KBM-7 (cell line): ENCODE data around the gene LRRC25.
A peak's percentile ranks its signal among the peaks of the same experiment; 100 is the strongest.
"Not testable (repeated sequence)": the region's sequence is repeated elsewhere in the genome, so short reads cannot be mapped to it uniquely, and the experiment has no call there.

Experiments
- DNase-seq: peaks from one replicate; pipeline ENCODE4 v3.0.0-alpha.2; 2015
- in situ Hi-C: fragments of 300-500 bp; cut with MboI; formaldehyde crosslinking; loops from 2 replicates; pipeline ENCODE4 v1.14.3; 2020; ENCODE audit warnings: low sequenced_read_pairs, low pct_unique_long_range_greater_than_20kb, mixed read lengths

LRRC25 gene

GRCh38 chr19:18414504-18415177, 17.2 kb upstream of the LRRC25 start:
- in situ Hi-C loops: no loop called here
- peak; percentile 64 for DNase-seq

- in situ Hi-C loops: no loop called here
- DNase-seq: no peak
Measured at GRCh38 chr19:18412610-18413239, 15.3 kb upstream of the LRRC25 start.

GRCh38 chr19:18408053-18408476, 10.6 kb upstream of the LRRC25 start:
- DNase-seq: peak; percentile 80
- in situ Hi-C loops: loop anchor here (10.0 kb wide), 1 partner anchor 53 kb away; no protein-coding TSS in a partner anchor

- no peak for DNase-seq
- in situ Hi-C loops: loop anchor here (10.0 kb wide), 1 partner anchor 52 kb away; no protein-coding TSS in a partner anchor
Measured at GRCh38 chr19:18406749-18407148, 9.3 kb upstream of the LRRC25 start.

GRCh38 chr19:18405754-18406153, 8.3 kb upstream of the LRRC25 start:
- not testable (repeated sequence) for DNase-seq
- in situ Hi-C loops: loop anchor here (10.0 kb wide), 1 partner anchor 51 kb away; no protein-coding TSS in a partner anchor

- DNase-seq: peak; percentile 48
- in situ Hi-C loops: loop anchor here (10.0 kb wide), 1 partner anchor 48 kb away; no protein-coding TSS in a partner anchor
Measured at GRCh38 chr19:18402455-18403248, 5.2 kb upstream of the LRRC25 start.

- in situ Hi-C loops: loop anchor here (10.0 kb wide), 1 partner anchor 47 kb away; no protein-coding TSS in a partner anchor
- peak; percentile 99 for DNase-seq
Measured at GRCh38 chr19:18401580-18402112, 4.2 kb upstream of the LRRC25 start.

GRCh38 chr19:18399008-18399407, 1.6 kb upstream of the LRRC25 start:
- in situ Hi-C loops: no loop called here
- DNase-seq: no peak

GRCh38 chr19:18396471-18397241, 766 bp downstream of the LRRC25 start:
- in situ Hi-C loops: no loop called here
- no peak for DNase-seq

GRCh38 chr19:18393836-18394235, 3.6 kb downstream of the LRRC25 start:
- no peak for DNase-seq
- in situ Hi-C loops: no loop called here

- in situ Hi-C loops: no loop called here
- no peak for DNase-seq
Measured at GRCh38 chr19:18392926-18393325, 4.5 kb downstream of the LRRC25 start.

GRCh38 chr19:18392417-18392816, 5.0 kb downstream of the LRRC25 start:
- in situ Hi-C loops: no loop called here
- peak; percentile 88 for DNase-seq

GRCh38 chr19:18391509-18392075, 5.8 kb downstream of the LRRC25 start:
- DNase-seq: no peak
- in situ Hi-C loops: no loop called here

GRCh38 chr19:18390065-18390907, 7.1 kb downstream of the LRRC25 start:
- DNase-seq: no peak
- in situ Hi-C loops: no loop called here

- in situ Hi-C loops: no loop called here
- no peak for DNase-seq
Measured at GRCh38 chr19:18389726-18390064, 7.7 kb downstream of the LRRC25 start.

- in situ Hi-C loops: no loop called here
- no peak for DNase-seq
Measured at GRCh38 chr19:18388960-18389725, 8.3 kb downstream of the LRRC25 start.
